ENCODE data around the gene RASSF3.

GRCh38 chr12:64633940-64634337, 23.6 kb downstream of the RASSF3 start:
- TF ChIP-seq, protein P1, sequence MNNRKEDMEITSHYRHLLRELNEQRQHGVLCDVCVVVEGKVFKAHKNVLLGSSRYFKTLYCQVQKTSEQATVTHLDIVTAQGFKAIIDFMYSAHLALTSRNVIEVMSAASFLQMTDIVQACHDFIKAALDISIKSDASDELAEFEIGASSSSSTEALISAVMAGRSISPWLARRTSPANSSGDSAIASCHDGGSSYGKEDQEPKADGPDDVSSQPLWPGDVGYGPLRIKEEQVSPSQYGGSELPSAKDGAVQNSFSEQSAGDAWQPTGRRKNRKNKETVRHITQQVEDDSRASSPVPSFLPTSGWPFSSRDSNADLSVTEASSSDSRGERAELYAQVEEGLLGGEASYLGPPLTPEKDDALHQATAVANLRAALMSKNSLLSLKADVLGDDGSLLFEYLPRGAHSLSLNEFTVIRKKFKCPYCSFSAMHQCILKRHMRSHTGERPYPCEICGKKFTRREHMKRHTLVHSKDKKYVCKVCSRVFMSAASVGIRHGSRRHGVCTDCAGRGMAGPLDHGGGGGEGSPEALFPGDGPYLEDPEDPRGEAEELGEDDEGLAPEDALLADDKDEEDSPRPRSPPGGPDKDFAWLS (CRISPR knock-in tag; IDR thresholded peaks at IDR 0.05; ENCODE audit: borderline replicate concordance) = no peak
- TF ChIP-seq ZNF777 (CRISPR knock-in tag; IDR thresholded peaks at IDR 0.05) (no peak), SOX6 (IDR thresholded peaks at IDR 0.05) (no peak), SOX6 (CRISPR knock-in tag; IDR thresholded peaks at IDR 0.05) (peak; percentile 97), MEF2D (CRISPR knock-in tag; IDR thresholded peaks at IDR 0.05) (0 out of 2 replicates have a peak, but pooled peaks have one; percentile 37), CCDC6 (CRISPR knock-in tag; IDR thresholded peaks at IDR 0.05) (no peak), EP300 (IDR thresholded peaks at IDR 0.05; ENCODE audit: low read depth in 2 of 2, low read length in 2 of 2) (0 out of 4 replicates have a peak, but pooled peaks of 1 of the 2 experiments have one; percentile 12), EP300 (CRISPR knock-in tag; IDR thresholded peaks at IDR 0.05; ENCODE audit: borderline replicate concordance) (no peak), TAF1 (CRISPR knock-in tag; IDR thresholded peaks at IDR 0.05) (no peak), KAT2B (IDR thresholded peaks at IDR 0.05; ENCODE audit: borderline replicate concordance, low read depth, low read length) (no peak), ZNF772 (CRISPR knock-in tag; IDR thresholded peaks at IDR 0.05) (no peak), ZNF674 (CRISPR knock-in tag; IDR thresholded peaks at IDR 0.05; ENCODE audit: low read depth) (no peak)
- TF ChIP-seq, protein P2, sequence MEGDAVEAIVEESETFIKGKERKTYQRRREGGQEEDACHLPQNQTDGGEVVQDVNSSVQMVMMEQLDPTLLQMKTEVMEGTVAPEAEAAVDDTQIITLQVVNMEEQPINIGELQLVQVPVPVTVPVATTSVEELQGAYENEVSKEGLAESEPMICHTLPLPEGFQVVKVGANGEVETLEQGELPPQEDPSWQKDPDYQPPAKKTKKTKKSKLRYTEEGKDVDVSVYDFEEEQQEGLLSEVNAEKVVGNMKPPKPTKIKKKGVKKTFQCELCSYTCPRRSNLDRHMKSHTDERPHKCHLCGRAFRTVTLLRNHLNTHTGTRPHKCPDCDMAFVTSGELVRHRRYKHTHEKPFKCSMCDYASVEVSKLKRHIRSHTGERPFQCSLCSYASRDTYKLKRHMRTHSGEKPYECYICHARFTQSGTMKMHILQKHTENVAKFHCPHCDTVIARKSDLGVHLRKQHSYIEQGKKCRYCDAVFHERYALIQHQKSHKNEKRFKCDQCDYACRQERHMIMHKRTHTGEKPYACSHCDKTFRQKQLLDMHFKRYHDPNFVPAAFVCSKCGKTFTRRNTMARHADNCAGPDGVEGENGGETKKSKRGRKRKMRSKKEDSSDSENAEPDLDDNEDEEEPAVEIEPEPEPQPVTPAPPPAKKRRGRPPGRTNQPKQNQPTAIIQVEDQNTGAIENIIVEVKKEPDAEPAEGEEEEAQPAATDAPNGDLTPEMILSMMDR (CRISPR knock-in tag; IDR thresholded peaks at IDR 0.05) = peak; percentile 34; the same call in 1 of the 2 replicates
- TF ChIP-seq, protein P3, sequence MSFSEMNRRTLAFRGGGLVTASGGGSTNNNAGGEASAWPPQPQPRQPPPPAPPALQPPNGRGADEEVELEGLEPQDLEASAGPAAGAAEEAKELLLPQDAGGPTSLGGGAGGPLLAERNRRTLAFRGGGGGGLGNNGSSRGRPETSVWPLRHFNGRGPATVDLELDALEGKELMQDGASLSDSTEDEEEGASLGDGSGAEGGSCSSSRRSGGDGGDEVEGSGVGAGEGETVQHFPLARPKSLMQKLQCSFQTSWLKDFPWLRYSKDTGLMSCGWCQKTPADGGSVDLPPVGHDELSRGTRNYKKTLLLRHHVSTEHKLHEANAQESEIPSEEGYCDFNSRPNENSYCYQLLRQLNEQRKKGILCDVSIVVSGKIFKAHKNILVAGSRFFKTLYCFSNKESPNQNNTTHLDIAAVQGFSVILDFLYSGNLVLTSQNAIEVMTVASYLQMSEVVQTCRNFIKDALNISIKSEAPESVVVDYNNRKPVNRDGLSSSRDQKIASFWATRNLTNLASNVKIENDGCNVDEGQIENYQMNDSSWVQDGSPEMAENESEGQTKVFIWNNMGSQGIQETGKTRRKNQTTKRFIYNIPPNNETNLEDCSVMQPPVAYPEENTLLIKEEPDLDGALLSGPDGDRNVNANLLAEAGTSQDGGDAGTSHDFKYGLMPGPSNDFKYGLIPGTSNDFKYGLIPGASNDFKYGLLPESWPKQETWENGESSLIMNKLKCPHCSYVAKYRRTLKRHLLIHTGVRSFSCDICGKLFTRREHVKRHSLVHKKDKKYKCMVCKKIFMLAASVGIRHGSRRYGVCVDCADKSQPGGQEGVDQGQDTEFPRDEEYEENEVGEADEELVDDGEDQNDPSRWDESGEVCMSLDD (CRISPR knock-in tag; IDR thresholded peaks at IDR 0.05; ENCODE audit: borderline replicate concordance) = no peak

Measured in HepG2 (cell line).